IPS-18a (cell line): ENCODE results near the gene TNPO2.

Experiments
- H3K27ac ChIP-seq: one replicate; pipeline ENCODE4 v1.5.1; 2013; ENCODE audit warnings: low read length
- H3K27me3 ChIP-seq: one replicate; pipeline ENCODE4 v1.6.1; 2013; ENCODE audit warnings: mild to moderate bottlenecking, low read length; ENCODE audit not compliant: control insufficient read depth, insufficient read depth
- H3K36me3 ChIP-seq: one replicate; pipeline ENCODE4 v1.6.1; 2013; ENCODE audit warnings: low read depth, low read length; ENCODE audit not compliant: control insufficient read depth
- H3K4me1 ChIP-seq: one replicate; pipeline ENCODE4 v1.6.1; 2013; ENCODE audit warnings: low read depth, low read length; ENCODE audit not compliant: control insufficient read depth
- H3K4me3 ChIP-seq: one replicate; pipeline ENCODE4 v1.5.1; 2013; ENCODE audit warnings: low read length
- H3K9ac ChIP-seq: one replicate; pipeline ENCODE4 v1.6.1; 2013; ENCODE audit warnings: mild to moderate bottlenecking, low read length, moderate library complexity
- H3K9me3 ChIP-seq: one replicate; pipeline ENCODE4 v1.6.1; 2013; ENCODE audit warnings: low read depth, low read length; ENCODE audit not compliant: control insufficient read depth

Gene TNPO2

DNA sequence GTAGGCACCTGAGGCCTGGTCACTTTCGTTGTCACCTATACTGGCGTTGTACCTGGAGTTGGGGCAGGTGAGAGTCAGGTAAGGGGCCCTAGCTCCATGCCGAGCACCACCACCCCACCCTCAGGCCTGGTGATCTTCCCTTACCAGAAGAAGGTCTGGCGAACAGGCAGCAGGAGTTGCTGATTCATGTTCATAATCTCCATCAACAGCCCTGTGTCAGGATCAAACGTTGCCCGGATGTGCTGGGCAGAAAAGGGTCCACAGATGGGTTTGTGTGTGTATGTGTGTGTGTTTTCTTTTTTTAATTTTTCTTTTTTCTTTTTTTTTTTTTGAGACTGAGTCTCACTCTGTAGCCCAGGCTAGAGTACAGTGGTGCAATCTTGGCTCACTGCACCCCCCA is 71.5 kb downstream of the TNPO2 start:
- H3K9me3 ChIP-seq: no peaks in the 10 kb centered on the region
- H3K36me3 ChIP-seq: no peaks in the 10 kb centered on the region

DNA sequence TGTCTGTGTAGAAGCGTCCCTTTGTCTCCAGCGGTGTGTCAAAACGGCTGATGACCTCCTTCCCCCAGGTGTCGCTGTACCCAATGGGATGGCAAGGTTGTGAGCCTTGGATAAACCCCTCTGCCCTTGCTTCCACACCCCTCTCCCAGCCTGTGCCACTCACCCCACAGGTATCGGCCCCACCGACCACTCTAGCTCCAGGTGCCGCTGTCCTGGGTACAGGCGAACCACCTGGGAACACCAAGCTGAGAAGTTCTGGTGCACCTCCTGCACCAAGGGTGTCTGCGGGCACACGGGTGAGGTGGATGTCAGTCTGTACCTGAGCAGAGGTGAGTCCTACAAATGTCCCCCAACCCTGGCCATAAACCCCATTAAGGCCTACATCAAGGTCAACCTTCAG is 73.8 kb downstream of the TNPO2 start:
- Histone ChIP-seq H3K27me3 (no peaks in the 10 kb centered on the region), H3K4me1 (no peaks in the 10 kb centered on the region), H3K27ac (no peak overlapping the region), H3K36me3 (no peaks in the 10 kb centered on the region), H3K9me3 (no peaks in the 10 kb centered on the region), H3K9ac (no peak overlapping the region), H3K4me3 (no peak overlapping the region)

More for the DNA sequence above, 71.5 kb downstream of the TNPO2 start:
- no peak overlapping the region for H3K9ac ChIP-seq
- H3K4me1 ChIP-seq: no peaks in the 10 kb centered on the region
- H3K4me3 ChIP-seq: no peak overlapping the region
- no peak overlapping the region for H3K27ac ChIP-seq
- H3K27me3 ChIP-seq: no peaks in the 10 kb centered on the region
